ENCODE data around the gene OVAAL. TPM values are rescaled to one million over a fixed set of nuclear protein-coding genes. Genes with fewer than 3 reads are reported as not detected.

The OVAAL gene
- total and polyA plus RNA-seq, 10 of the 15 experiments (the other 5 are each of a cell fraction or from before 2014, with no cell fraction given), result 0.04 to 0.33 (median 0.06) TPM; not detected in 7

DNA sequence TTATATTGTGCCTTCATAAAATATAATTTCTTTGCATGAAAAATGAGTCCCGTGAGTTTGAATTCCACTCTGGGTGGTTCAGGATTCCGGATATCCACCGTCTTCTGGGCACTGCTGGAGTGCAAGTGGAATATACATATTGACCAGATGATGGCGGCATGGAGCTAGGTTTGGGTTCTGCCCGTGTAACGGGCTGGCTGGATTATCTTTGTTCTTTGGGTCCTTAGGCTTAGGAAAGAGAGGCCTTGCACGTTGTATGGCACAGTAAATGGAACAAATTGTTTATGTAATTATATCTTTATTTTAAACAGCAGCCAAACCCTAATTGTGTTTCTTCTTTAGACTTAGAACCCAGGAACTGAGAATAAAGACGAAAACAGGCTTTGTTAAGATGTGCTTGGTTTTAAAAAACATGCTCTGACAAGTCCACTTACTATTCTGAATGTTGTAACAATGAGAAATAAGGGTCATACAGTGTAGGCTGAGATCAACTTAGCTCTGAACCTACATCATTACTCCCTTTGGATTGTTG, 42.8 kb upstream of the OVAAL start (continued):
- TF ChIP-seq, protein P1, sequence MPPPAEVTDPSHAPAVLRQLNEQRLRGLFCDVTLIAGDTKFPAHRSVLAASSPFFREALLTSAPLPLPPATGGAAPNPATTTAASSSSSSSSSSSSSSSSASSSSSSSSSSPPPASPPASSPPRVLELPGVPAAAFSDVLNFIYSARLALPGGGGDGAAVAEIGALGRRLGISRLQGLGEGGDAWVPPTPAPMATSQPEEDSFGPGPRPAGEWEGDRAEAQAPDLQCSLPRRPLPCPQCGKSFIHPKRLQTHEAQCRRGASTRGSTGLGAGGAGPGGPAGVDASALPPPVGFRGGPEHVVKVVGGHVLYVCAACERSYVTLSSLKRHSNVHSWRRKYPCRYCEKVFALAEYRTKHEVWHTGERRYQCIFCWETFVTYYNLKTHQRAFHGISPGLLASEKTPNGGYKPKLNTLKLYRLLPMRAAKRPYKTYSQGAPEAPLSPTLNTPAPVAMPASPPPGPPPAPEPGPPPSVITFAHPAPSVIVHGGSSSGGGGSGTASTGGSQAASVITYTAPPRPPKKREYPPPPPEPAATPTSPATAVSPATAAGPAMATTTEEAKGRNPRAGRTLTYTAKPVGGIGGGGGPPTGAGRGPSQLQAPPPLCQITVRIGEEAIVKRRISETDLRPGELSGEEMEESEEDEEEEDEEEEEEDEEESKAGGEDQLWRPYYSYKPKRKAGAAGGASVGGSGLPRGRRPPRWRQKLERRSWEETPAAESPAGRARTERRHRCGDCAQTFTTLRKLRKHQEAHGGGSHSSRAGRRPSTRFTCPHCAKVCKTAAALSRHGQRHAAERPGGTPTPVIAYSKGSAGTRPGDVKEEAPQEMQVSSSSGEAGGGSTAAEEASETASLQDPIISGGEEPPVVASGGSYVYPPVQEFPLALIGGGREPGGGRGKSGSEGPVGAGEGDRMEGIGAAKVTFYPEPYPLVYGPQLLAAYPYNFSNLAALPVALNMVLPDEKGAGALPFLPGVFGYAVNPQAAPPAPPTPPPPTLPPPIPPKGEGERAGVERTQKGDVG (CRISPR knock-in tag; IDR thresholded peaks at IDR 0.05), result no peak
- TF ChIP-seq TCF12 (IDR thresholded peaks at IDR 0.05; ENCODE audit: low read depth, low read length) (no peak), KLF5 (IDR thresholded peaks at IDR 0.05; ENCODE audit: partially characterized antibody) (no peak), CREM (IDR thresholded peaks at IDR 0.05; ENCODE audit: low read depth) (no peak)

DNA sequence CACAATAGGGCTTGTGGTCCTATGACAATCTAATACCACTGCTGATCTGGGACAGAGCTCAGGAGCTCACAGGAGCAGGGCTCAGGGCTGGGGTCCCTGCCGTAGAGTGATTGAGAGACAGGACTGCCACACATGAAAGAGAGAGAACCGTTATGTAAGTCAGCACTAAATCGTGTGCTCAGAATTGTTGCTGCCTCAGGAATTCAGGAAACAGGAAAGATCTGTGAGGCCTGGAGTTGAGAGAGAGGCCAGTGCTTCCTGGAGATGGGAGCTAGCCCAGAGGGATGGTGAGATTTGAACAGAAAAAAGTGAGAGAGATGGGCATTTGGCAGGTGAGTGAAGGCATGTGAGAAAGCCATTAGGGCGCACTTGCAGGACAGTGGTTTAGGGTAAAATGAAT, 38.9 kb upstream of the OVAAL start:
- ATAC-seq (no peak), FAIRE-seq (no peak), DNase-seq (ENCODE audit: low read depth, low spot score) (no peak)
- no peak overlapping the region for H2AFZ ChIP-seq (ENCODE audit: control insufficient read depth, low read depth, low read length)
- ChIA-PET CTCF (interaction anchor here (1.2 to 10.4 kb wide), 2 partner anchors 343 to 910 kb away, joined by 3 to 236 read pairs; no protein-coding TSS in a partner anchor), RAD21 (ENCODE audit: unreplicated experiment) (interaction anchor here (0.6 to 0.8 kb wide), 2 partner anchors 19 to 344 kb away, joined by 3 read pairs; no protein-coding TSS in a partner anchor), SMC1A (ENCODE audit: uncharacterized antibody, unreplicated experiment) (interaction anchor here (1.4 to 10.3 kb wide), 2 partner anchors 9 to 344 kb away, joined by 3 to 139 read pairs; no protein-coding TSS in a partner anchor), POLR2A (no interaction called here)
- no peaks in the 10 kb centered on the region for H3K27me3 ChIP-seq (replicated peaks in 1 of 2; ENCODE audit: control insufficient read depth in 2 of 2, insufficient read depth in 2 of 2, low read length in 1 of 2)
- no peaks in the 10 kb centered on the region for H3K9me3 ChIP-seq (replicated peaks; ENCODE audit: control insufficient read depth, insufficient read depth, low read length)
- no peak overlapping the region for H3K27ac ChIP-seq (ENCODE audit: control insufficient read depth, insufficient read depth)
- H3K36me3 ChIP-seq (ENCODE audit: control insufficient read depth in 2 of 2, insufficient read depth in 2 of 2, low read length in 1 of 2), result no peaks in the 10 kb centered on the region
- no peaks in the 10 kb centered on the region for H4K20me1 ChIP-seq (ENCODE audit: control insufficient read depth, insufficient read depth)
- 33% methylated on average over 4 of the region's 4 CpGs for WGBS (ENCODE audit: insufficient coverage, insufficient replicate concordance, low lambda C conversion rate, missing lambda C conversion rate)
- H3K4me3 ChIP-seq, result no peak overlapping the region
- no peak overlapping the region for H3K9ac ChIP-seq (ENCODE audit: control insufficient read depth, insufficient read depth, low read length)
- no TSS peak for BruUV-seq (replicated peaks)
- peaks cover 3% of the 10 kb centered on the region; the same call in 1 of the 2 replicates for H3K4me1 ChIP-seq (ENCODE audit: control insufficient read depth, insufficient read depth, low read length)
- in situ Hi-C loops (cut with MboI), result no loop called here
- H3K79me2 ChIP-seq (ENCODE audit: control insufficient read depth, insufficient read depth, low read length), result no peaks in the 10 kb centered on the region
- no peak overlapping the region for H3K4me2 ChIP-seq (ENCODE audit: control insufficient read depth, insufficient read depth)
- intact Hi-C loops (cut with micrococcal nuclease; ENCODE audit: unreplicated experiment), result loop anchor here (5.0 kb wide), 1 partner anchor 342 kb away; no protein-coding TSS in a partner anchor
- TF ChIP-seq IRF4 (IDR thresholded peaks at IDR 0.05; ENCODE audit: low read depth, low read length) (no peak), ZBED1 (IDR thresholded peaks at IDR 0.05; ENCODE audit: borderline replicate concordance) (no peak), RAD21 (IDR thresholded peaks at IDR 0.05; ENCODE audit: insufficient read depth, low read depth, low read length) (no peak), RELA (IDR thresholded peaks at IDR 0.05; ENCODE audit: borderline replicate concordance, partially characterized antibody) (no peak), SUZ12 (IDR thresholded peaks at IDR 0.05; ENCODE audit: unreplicated experiment) (no peak), MEF2A (IDR thresholded peaks at IDR 0.05; ENCODE audit: insufficient read depth, low read depth, low read length) (no peak), PML (IDR thresholded peaks at IDR 0.05; ENCODE audit: low read length) (no peak), FOS (IDR thresholded peaks at IDR 0.05; ENCODE audit: borderline replicate concordance, extremely low read depth, insufficient read length) (no peak), KAT2A (conservative IDR thresholded peaks at IDR 0.05; ENCODE audit: control insufficient read depth, low read depth, low read length) (no peak), BACH1 (IDR thresholded peaks at IDR 0.05; ENCODE audit: borderline replicate concordance) (no peak), CBFB (IDR thresholded peaks at IDR 0.05; ENCODE audit: low read depth) (no peak), RUNX3 (IDR thresholded peaks at IDR 0.05; ENCODE audit: low read length) (no peak), CHD1 (IDR thresholded peaks at IDR 0.05; ENCODE audit: low read depth, low read length) (no peak)
- TF ChIP-seq, protein P2, sequence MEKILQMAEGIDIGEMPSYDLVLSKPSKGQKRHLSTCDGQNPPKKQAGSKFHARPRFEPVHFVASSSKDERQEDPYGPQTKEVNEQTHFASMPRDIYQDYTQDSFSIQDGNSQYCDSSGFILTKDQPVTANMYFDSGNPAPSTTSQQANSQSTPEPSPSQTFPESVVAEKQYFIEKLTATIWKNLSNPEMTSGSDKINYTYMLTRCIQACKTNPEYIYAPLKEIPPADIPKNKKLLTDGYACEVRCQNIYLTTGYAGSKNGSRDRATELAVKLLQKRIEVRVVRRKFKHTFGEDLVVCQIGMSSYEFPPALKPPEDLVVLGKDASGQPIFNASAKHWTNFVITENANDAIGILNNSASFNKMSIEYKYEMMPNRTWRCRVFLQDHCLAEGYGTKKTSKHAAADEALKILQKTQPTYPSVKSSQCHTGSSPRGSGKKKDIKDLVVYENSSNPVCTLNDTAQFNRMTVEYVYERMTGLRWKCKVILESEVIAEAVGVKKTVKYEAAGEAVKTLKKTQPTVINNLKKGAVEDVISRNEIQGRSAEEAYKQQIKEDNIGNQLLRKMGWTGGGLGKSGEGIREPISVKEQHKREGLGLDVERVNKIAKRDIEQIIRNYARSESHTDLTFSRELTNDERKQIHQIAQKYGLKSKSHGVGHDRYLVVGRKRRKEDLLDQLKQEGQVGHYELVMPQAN (conservative IDR thresholded peaks at IDR 0.05), result no peak
- TF ChIP-seq, protein P3, sequence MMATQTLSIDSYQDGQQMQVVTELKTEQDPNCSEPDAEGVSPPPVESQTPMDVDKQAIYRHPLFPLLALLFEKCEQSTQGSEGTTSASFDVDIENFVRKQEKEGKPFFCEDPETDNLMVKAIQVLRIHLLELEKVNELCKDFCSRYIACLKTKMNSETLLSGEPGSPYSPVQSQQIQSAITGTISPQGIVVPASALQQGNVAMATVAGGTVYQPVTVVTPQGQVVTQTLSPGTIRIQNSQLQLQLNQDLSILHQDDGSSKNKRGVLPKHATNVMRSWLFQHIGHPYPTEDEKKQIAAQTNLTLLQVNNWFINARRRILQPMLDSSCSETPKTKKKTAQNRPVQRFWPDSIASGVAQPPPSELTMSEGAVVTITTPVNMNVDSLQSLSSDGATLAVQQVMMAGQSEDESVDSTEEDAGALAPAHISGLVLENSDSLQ (IDR thresholded peaks at IDR 0.05), result no peak
